ENCODE data around the gene ACVRL1. TPM values are rescaled to one million over a fixed set of nuclear protein-coding genes. Genes with fewer than 3 reads are reported as not detected.

Gene ACVRL1
- total and polyA plus RNA-seq, 10 of the 15 experiments (the other 5 are each of a cell fraction or from before 2014, with no cell fraction given) = not detected

DNA sequence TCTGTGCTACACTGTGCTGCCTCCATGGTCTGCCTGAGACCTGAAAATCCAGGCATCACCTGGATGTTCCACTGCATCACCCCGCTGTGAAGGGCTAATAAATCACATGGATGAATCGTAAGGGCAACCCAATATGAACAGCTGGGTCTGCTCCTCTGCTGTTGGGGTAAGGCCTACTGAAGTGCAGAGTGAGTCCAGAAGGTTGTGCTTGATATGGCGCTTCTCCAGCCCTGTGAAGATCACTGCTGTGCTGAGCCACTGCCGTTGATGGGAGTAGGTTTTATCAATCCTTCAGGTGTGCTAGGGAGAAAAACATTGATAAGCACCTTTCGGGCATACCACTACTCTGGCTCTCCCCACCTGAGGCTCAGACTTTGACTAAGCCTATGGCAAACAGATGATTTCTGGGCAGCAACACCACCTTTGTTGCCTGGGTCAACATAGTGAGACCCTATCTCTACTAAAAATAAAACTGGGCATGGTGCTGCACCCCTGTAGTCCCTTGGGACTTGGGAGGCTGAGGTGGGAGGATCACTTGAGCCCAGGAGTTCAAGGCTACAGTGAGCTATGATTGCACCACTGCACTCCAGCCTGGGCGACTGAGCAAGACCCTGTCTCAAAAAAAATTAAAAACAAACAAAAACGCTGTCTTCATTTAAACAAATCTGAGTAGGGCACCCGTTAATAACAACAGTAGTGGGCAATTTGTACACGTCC, 1.7 kb downstream of the ACVRL1 start:
- SMC1A ChIA-PET (ENCODE audit: uncharacterized antibody, unreplicated experiment) = interaction anchor here (0.8 kb wide), 1 partner anchor 12 kb away, joined by 4 read pairs; no protein-coding TSS in a partner anchor
- BruUV-seq (replicated peaks) = no TSS peak
- Histone ChIP-seq H3K27me3 (replicated peaks in 1 of 2; ENCODE audit: control insufficient read depth in 2 of 2, insufficient read depth in 2 of 2, low read length in 1 of 2) (peaks cover 12 to 14% of the 10 kb centered on the region in 2 experiments), H2AFZ (ENCODE audit: control insufficient read depth, low read depth, low read length) (no peak overlapping the region), H3K9me3 (replicated peaks; ENCODE audit: control insufficient read depth, insufficient read depth, low read length) (no peaks in the 10 kb centered on the region), H3K27ac (ENCODE audit: control insufficient read depth, insufficient read depth) (no peak overlapping the region), H3K4me2 (ENCODE audit: control insufficient read depth, insufficient read depth) (no peak overlapping the region), H3K4me1 (ENCODE audit: control insufficient read depth, insufficient read depth, low read length) (peaks cover 14% of the 10 kb centered on the region), H4K20me1 (ENCODE audit: control insufficient read depth, insufficient read depth) (no peaks in the 10 kb centered on the region), H3K36me3 (ENCODE audit: control insufficient read depth in 2 of 2, insufficient read depth in 2 of 2, low read length in 1 of 2) (no peaks in the 10 kb centered on the region), H3K4me3 (no peak overlapping the region), H3K79me2 (ENCODE audit: control insufficient read depth, insufficient read depth, low read length) (no peaks in the 10 kb centered on the region), H3K9ac (ENCODE audit: control insufficient read depth, insufficient read depth, low read length) (no peak overlapping the region)
- CTCF ChIA-PET = no interaction called here
- no peak for FAIRE-seq
- intact Hi-C loops (cut with micrococcal nuclease; ENCODE audit: unreplicated experiment) (no loop called here), in situ Hi-C loops (cut with MboI) (no loop called here)
- 27% methylated on average over 9 of the region's 9 CpGs for WGBS (ENCODE audit: insufficient coverage, insufficient replicate concordance, low lambda C conversion rate, missing lambda C conversion rate)
- RAD21 ChIA-PET (ENCODE audit: unreplicated experiment) = no interaction called here
- no peak for ATAC-seq
- POLR2A ChIA-PET = no interaction called here
- DNase-seq (ENCODE audit: low read depth, low spot score) = no peak
- no peak for TF ChIP-seq POLR2A (IDR thresholded peaks at IDR 0.05; ENCODE audit: low read depth, low read length)
- TF ChIP-seq NFXL1 (IDR thresholded peaks at IDR 0.05; ENCODE audit: borderline replicate concordance) = no peak
- no peak for TF ChIP-seq NR2F1 (conservative IDR thresholded peaks at IDR 0.05)
- TF ChIP-seq SREBF1 (IDR thresholded peaks at IDR 0.05; ENCODE audit: low read length) = no peak
- no peak for TF ChIP-seq STAT3 (IDR thresholded peaks at IDR 0.05; ENCODE audit: low read depth, low read length)
- TF ChIP-seq NFYA (IDR thresholded peaks at IDR 0.05; ENCODE audit: borderline replicate concordance, low read depth, low read length) = no peak
- TF ChIP-seq IRF4 (IDR thresholded peaks at IDR 0.05; ENCODE audit: low read depth, low read length) = no peak
- TF ChIP-seq, protein P1, sequence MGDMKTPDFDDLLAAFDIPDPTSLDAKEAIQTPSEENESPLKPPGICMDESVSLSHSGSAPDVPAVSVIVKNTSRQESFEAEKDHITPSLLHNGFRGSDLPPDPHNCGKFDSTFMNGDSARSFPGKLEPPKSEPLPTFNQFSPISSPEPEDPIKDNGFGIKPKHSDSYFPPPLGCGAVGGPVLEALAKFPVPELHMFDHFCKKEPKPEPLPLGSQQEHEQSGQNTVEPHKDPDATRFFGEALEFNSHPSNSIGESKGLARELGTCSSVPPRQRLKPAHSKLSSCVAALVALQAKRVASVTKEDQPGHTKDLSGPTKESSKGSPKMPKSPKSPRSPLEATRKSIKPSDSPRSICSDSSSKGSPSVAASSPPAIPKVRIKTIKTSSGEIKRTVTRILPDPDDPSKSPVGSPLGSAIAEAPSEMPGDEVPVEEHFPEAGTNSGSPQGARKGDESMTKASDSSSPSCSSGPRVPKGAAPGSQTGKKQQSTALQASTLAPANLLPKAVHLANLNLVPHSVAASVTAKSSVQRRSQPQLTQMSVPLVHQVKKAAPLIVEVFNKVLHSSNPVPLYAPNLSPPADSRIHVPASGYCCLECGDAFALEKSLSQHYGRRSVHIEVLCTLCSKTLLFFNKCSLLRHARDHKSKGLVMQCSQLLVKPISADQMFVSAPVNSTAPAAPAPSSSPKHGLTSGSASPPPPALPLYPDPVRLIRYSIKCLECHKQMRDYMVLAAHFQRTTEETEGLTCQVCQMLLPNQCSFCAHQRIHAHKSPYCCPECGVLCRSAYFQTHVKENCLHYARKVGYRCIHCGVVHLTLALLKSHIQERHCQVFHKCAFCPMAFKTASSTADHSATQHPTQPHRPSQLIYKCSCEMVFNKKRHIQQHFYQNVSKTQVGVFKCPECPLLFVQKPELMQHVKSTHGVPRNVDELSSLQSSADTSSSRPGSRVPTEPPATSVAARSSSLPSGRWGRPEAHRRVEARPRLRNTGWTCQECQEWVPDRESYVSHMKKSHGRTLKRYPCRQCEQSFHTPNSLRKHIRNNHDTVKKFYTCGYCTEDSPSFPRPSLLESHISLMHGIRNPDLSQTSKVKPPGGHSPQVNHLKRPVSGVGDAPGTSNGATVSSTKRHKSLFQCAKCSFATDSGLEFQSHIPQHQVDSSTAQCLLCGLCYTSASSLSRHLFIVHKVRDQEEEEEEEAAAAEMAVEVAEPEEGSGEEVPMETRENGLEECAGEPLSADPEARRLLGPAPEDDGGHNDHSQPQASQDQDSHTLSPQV (IDR thresholded peaks at IDR 0.05) = no peak
- no peak for TF ChIP-seq HCFC1 (IDR thresholded peaks at IDR 0.05; ENCODE audit: low read length)
- TF ChIP-seq, protein P2, sequence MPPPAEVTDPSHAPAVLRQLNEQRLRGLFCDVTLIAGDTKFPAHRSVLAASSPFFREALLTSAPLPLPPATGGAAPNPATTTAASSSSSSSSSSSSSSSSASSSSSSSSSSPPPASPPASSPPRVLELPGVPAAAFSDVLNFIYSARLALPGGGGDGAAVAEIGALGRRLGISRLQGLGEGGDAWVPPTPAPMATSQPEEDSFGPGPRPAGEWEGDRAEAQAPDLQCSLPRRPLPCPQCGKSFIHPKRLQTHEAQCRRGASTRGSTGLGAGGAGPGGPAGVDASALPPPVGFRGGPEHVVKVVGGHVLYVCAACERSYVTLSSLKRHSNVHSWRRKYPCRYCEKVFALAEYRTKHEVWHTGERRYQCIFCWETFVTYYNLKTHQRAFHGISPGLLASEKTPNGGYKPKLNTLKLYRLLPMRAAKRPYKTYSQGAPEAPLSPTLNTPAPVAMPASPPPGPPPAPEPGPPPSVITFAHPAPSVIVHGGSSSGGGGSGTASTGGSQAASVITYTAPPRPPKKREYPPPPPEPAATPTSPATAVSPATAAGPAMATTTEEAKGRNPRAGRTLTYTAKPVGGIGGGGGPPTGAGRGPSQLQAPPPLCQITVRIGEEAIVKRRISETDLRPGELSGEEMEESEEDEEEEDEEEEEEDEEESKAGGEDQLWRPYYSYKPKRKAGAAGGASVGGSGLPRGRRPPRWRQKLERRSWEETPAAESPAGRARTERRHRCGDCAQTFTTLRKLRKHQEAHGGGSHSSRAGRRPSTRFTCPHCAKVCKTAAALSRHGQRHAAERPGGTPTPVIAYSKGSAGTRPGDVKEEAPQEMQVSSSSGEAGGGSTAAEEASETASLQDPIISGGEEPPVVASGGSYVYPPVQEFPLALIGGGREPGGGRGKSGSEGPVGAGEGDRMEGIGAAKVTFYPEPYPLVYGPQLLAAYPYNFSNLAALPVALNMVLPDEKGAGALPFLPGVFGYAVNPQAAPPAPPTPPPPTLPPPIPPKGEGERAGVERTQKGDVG (CRISPR knock-in tag; IDR thresholded peaks at IDR 0.05) = no peak
- TF ChIP-seq, protein P3, sequence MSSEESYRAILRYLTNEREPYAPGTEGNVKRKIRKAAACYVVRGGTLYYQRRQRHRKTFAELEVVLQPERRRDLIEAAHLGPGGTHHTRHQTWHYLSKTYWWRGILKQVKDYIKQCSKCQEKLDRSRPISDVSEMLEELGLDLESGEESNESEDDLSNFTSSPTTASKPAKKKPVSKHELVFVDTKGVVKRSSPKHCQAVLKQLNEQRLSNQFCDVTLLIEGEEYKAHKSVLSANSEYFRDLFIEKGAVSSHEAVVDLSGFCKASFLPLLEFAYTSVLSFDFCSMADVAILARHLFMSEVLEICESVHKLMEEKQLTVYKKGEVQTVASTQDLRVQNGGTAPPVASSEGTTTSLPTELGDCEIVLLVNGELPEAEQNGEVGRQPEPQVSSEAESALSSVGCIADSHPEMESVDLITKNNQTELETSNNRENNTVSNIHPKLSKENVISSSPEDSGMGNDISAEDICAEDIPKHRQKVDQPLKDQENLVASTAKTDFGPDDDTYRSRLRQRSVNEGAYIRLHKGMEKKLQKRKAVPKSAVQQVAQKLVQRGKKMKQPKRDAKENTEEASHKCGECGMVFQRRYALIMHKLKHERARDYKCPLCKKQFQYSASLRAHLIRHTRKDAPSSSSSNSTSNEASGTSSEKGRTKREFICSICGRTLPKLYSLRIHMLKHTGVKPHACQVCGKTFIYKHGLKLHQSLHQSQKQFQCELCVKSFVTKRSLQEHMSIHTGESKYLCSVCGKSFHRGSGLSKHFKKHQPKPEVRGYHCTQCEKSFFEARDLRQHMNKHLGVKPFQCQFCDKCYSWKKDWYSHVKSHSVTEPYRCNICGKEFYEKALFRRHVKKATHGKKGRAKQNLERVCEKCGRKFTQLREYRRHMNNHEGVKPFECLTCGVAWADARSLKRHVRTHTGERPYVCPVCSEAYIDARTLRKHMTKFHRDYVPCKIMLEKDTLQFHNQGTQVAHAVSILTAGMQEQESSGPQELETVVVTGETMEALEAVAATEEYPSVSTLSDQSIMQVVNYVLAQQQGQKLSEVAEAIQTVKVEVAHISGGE (CRISPR knock-in tag; IDR thresholded peaks at IDR 0.05) = no peak
- TF ChIP-seq NR2C1 (IDR thresholded peaks at IDR 0.05) = no peak
- TF ChIP-seq POLR2AphosphoS5 (IDR thresholded peaks at IDR 0.05; ENCODE audit: low read length) = no peak
- no peak for TF ChIP-seq YY1 (IDR thresholded peaks at IDR 0.05; ENCODE audit: low read depth, low read length)
- no peak for TF ChIP-seq MTA3 (IDR thresholded peaks at IDR 0.05; ENCODE audit: borderline replicate concordance, low read length)

Data from GM12878 (cell line).